Right lobe of liver (tissue), 4 donors: ENCODE data around the gene RELL1.

ENCODE experiments used
- POLR2A ChIP-seq: fragments of 450-650 bp; IDR thresholded peaks from one replicate; pipeline ENCODE4 v1.6.1; 2017; ENCODE audit warnings: antibody characterized with exemption, mild to moderate bottlenecking
- TF ChIP-seq, protein P1 (sequence below), 4 donors: fragments of 200-600 bp in 3 of 4; fragments of 450-650 bp in 1 of 4; IDR thresholded peaks; one replicate each; pipeline versions ENCODE4 v1.5.1 to v1.8.0; 2016 to 2022; ENCODE audit warnings: antibody characterized with exemption in 4 of 4, mild to moderate bottlenecking in 2 of 4
- donor health status: DM: no; HTN: no; CAD: no.
- donor health status: DM: no; HTN: no; CAD: no.
- donor health status: DM: no; HTN: yes; CAD: no.

DNA sequence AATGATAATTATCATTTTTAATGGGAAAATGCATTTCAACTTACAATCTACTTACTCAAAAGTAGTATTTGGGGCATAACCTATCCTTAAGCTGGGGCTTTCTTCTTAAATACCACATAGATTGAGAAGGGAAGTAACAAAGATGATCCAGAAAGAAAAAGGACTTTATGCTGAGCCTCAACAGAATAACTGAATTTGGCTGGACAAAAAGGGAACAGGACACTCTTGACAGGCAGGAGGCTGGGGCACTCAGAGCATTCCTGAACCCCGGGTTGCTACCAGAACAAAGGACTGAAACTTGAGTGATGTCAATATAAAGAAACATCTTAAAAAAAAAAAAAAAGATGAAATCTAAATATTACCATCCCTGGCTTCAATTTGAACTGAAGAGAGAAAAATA lies 23.9 kb downstream of the RELL1 start:
- TF ChIP-seq, protein P1, sequence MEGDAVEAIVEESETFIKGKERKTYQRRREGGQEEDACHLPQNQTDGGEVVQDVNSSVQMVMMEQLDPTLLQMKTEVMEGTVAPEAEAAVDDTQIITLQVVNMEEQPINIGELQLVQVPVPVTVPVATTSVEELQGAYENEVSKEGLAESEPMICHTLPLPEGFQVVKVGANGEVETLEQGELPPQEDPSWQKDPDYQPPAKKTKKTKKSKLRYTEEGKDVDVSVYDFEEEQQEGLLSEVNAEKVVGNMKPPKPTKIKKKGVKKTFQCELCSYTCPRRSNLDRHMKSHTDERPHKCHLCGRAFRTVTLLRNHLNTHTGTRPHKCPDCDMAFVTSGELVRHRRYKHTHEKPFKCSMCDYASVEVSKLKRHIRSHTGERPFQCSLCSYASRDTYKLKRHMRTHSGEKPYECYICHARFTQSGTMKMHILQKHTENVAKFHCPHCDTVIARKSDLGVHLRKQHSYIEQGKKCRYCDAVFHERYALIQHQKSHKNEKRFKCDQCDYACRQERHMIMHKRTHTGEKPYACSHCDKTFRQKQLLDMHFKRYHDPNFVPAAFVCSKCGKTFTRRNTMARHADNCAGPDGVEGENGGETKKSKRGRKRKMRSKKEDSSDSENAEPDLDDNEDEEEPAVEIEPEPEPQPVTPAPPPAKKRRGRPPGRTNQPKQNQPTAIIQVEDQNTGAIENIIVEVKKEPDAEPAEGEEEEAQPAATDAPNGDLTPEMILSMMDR (IDR thresholded peaks at IDR 0.05) = no peak
- TF ChIP-seq POLR2A = no peak
